ENCODE results near the gene SINHCAF. TPM values are rescaled to one million over a fixed set of nuclear protein-coding genes. Genes with fewer than 3 reads are reported as not detected.

SINHCAF gene
- total and polyA plus RNA-seq, 2 donors from 2014 or later: 33.1 to 96.2 TPM

DNA sequence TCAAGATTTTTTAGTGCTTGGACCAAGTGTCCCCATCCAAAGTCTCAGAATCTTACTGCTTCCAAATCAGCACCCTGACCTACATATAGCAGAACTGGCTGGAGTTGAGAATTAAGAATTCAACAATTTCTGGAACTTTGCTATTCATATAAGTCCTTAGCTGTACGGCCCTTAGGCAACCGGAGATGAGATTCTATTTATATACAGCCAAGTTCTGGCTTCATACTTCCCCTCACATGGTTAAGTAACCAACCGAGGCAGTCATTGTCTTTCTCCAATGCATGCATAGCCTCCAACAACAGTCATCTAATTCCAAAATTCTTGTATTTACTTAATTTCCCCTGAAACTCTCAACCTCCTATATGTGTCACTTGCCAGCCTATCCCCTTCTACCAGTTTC lies 76.6 kb downstream of the SINHCAF start:
- Histone ChIP-seq H3K9me3 (ENCODE audit: control insufficient read depth in 2 of 3, insufficient read depth in 1 of 3, low read length in 3 of 3) (no peaks in the 10 kb centered on the region), H3K4me3 (ENCODE audit: low read length in 3 of 3) (no peak overlapping the region), H3K36me3 (ENCODE audit: control insufficient read depth in 2 of 3, insufficient read depth in 3 of 3, low read length in 3 of 3) (no peaks in the 10 kb centered on the region), H3K9ac (ENCODE audit: low read length in 3 of 3) (no peak overlapping the region), H3K4me1 (ENCODE audit: control insufficient read depth in 2 of 3, insufficient read depth in 2 of 3, low read depth in 1 of 3, low read length in 3 of 3) (peaks cover 0 to 4% (median 0%) of the 10 kb centered on the region in 3 donors), H3K27ac (ENCODE audit: low read depth in 2 of 2, low read length in 2 of 2) (no peak overlapping the region), H3K27me3 (ENCODE audit: control insufficient read depth, insufficient read depth, low read length) (no peaks in the 10 kb centered on the region)
- DNase-seq (no peak), FAIRE-seq (no peak)
- no peak for TF ChIP-seq CTCF (IDR thresholded peaks at IDR 0.05; ENCODE audit: borderline replicate concordance, extremely low read depth, insufficient read depth)
- intact Hi-C loops (cut with DNase I): no loop called here

DNA sequence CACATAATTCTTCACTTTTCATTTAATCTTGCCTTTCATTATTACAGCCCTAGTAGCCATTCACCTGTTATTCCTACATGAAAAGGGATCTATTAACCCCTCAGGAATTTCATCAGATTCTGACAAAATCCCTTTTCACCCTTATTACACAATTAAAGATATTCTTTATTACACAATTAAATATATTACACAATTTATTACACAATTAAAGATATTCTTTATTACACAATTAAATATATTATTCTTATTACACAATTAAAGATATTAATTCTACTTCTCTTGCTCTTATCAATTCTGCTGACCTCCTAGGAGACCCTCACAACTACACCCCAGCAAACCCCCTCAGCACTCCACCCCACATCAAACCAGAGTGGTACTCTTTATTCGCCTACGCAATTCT lies 77.1 kb downstream of the SINHCAF start:
- intact Hi-C loops (cut with DNase I): no loop called here
- H3K4me3 ChIP-seq (ENCODE audit: low read length in 3 of 3): no peak overlapping the region
- no peaks in the 10 kb centered on the region for H3K36me3 ChIP-seq (ENCODE audit: control insufficient read depth in 2 of 3, insufficient read depth in 3 of 3, low read length in 3 of 3)
- H3K9ac ChIP-seq (ENCODE audit: low read length in 3 of 3): no peak overlapping the region
- H3K4me1 ChIP-seq (ENCODE audit: control insufficient read depth in 2 of 3, insufficient read depth in 2 of 3, low read depth in 1 of 3, low read length in 3 of 3): peaks cover 0 to 4% (median 0%) of the 10 kb centered on the region in 3 donors
- no peak overlapping the region for H3K27ac ChIP-seq (ENCODE audit: low read depth in 2 of 2, low read length in 2 of 2)
- no peaks in the 10 kb centered on the region for H3K27me3 ChIP-seq (ENCODE audit: control insufficient read depth, insufficient read depth, low read length)
- FAIRE-seq (no peak), DNase-seq (no peak)
- no peaks in the 10 kb centered on the region for H3K9me3 ChIP-seq (ENCODE audit: control insufficient read depth in 2 of 3, insufficient read depth in 1 of 3, low read length in 3 of 3)
- TF ChIP-seq CTCF (IDR thresholded peaks at IDR 0.05; ENCODE audit: borderline replicate concordance, extremely low read depth, insufficient read depth): no peak

DNA sequence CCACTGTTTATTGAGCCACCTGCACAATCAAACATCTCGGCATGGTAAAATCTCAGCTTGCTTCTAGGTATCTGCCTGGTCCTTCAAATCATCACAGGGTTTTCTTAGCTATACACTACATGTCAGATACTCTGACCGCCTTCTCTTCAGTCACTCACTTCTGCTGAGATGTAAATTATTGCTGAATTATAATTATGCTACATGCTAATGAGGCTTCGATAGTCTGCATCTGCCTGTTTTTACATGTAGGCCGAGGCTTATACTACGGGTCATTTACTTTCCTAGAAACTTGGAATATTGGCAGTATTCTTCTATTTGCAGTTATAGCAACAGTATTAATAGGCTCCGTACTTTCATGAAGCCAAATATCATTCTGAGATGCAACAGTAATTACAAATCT lies 77.6 kb downstream of the SINHCAF start:
- DNase-seq: no peak
- no peaks in the 10 kb centered on the region for H3K36me3 ChIP-seq (ENCODE audit: control insufficient read depth in 2 of 3, insufficient read depth in 3 of 3, low read length in 3 of 3)
- H3K4me1 ChIP-seq (ENCODE audit: control insufficient read depth in 2 of 3, insufficient read depth in 2 of 3, low read depth in 1 of 3, low read length in 3 of 3): peaks cover 0 to 4% (median 0%) of the 10 kb centered on the region in 3 donors
- FAIRE-seq: no peak
- H3K9ac ChIP-seq (ENCODE audit: low read length in 3 of 3): no peak overlapping the region
- H3K27ac ChIP-seq (ENCODE audit: low read depth in 2 of 2, low read length in 2 of 2): no peak overlapping the region
- H3K9me3 ChIP-seq (ENCODE audit: control insufficient read depth in 2 of 3, insufficient read depth in 1 of 3, low read length in 3 of 3): no peaks in the 10 kb centered on the region
- H3K27me3 ChIP-seq (ENCODE audit: control insufficient read depth, insufficient read depth, low read length): no peaks in the 10 kb centered on the region
- no peak overlapping the region for H3K4me3 ChIP-seq (ENCODE audit: low read length in 3 of 3)
- no peak for TF ChIP-seq CTCF (IDR thresholded peaks at IDR 0.05; ENCODE audit: borderline replicate concordance, extremely low read depth, insufficient read depth)
- intact Hi-C loops (cut with DNase I): no loop called here

DNA sequence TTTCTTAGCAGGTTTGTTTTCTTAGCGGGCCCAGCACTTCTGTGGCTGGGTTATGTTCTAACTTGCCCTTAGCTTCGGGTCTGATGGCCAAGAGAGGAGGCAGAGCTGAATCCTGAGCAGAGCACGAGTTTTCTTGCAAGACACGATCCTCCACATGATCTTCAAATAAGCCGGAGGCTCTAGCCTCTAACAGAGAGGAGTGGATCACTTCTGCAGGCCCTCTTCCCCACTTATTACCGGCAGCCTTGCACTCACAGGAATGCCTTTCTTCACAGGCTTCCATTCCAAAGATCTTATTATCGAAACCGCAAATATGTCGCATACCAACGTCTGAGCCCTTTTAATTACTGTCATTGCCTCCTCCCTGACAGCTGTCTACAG lies 79.5 kb downstream of the SINHCAF start:
- H3K36me3 ChIP-seq (ENCODE audit: control insufficient read depth in 2 of 3, insufficient read depth in 3 of 3, low read length in 3 of 3): no peaks in the 10 kb centered on the region
- FAIRE-seq: no peak
- no peaks in the 10 kb centered on the region for H3K9me3 ChIP-seq (ENCODE audit: control insufficient read depth in 2 of 3, insufficient read depth in 1 of 3, low read length in 3 of 3)
- no peaks in the 10 kb centered on the region for H3K4me1 ChIP-seq (ENCODE audit: control insufficient read depth in 2 of 3, insufficient read depth in 2 of 3, low read depth in 1 of 3, low read length in 3 of 3)
- no peaks in the 10 kb centered on the region for H3K27me3 ChIP-seq (ENCODE audit: control insufficient read depth, insufficient read depth, low read length)
- no peak for DNase-seq
- intact Hi-C loops (cut with DNase I): no loop called here
- H3K9ac ChIP-seq (ENCODE audit: low read length in 3 of 3): no peak overlapping the region
- H3K27ac ChIP-seq (ENCODE audit: low read depth in 2 of 2, low read length in 2 of 2): no peak overlapping the region
- no peak for TF ChIP-seq CTCF (IDR thresholded peaks at IDR 0.05; ENCODE audit: borderline replicate concordance, extremely low read depth, insufficient read depth)
- H3K4me3 ChIP-seq (ENCODE audit: low read length in 3 of 3): no peak overlapping the region
